ENCODE measurements around the gene ZC3H6.

The ZC3H6 gene

DNA sequence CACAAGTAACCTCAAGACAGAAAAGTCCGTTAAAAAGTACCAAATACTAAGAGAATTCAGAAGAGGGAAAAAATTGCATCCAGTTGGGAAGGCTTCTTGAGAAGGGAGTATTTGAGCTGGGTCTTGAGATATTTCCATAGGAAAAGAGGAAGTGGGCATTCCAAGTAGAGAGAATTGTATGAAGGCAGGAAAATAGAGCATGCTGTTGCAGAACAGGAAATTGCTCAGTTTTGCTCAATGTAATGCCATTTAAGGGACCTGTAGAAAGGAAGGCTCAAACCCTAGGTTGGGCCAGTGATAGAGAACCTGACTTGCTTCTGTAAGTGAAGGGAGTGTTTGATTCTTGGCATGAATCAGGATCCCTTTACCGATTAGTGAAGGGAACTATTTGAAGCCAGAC lies 19.5 kb upstream of the ZC3H6 start:
- peaks cover 0 to 17% (median 10%) of the 10 kb centered on the region in 4 donors for H3K4me1 ChIP-seq
- no peaks in the 10 kb centered on the region for H3K36me3 ChIP-seq
- no peak overlapping the region for H3K27ac ChIP-seq
- H3K9me3 ChIP-seq = no peaks in the 10 kb centered on the region
- intact Hi-C loops (cut with DNase I; ENCODE audit: low total_unique reads) = loop anchor here (5.0 to 10.0 kb wide), 2 partner anchors 134 to 179 kb away; partner anchors contain the start of gene RGPD8
- no peak for DNase-seq
- TF ChIP-seq, protein P1, sequence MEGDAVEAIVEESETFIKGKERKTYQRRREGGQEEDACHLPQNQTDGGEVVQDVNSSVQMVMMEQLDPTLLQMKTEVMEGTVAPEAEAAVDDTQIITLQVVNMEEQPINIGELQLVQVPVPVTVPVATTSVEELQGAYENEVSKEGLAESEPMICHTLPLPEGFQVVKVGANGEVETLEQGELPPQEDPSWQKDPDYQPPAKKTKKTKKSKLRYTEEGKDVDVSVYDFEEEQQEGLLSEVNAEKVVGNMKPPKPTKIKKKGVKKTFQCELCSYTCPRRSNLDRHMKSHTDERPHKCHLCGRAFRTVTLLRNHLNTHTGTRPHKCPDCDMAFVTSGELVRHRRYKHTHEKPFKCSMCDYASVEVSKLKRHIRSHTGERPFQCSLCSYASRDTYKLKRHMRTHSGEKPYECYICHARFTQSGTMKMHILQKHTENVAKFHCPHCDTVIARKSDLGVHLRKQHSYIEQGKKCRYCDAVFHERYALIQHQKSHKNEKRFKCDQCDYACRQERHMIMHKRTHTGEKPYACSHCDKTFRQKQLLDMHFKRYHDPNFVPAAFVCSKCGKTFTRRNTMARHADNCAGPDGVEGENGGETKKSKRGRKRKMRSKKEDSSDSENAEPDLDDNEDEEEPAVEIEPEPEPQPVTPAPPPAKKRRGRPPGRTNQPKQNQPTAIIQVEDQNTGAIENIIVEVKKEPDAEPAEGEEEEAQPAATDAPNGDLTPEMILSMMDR (IDR thresholded peaks at IDR 0.05) = no peak
- H3K27me3 ChIP-seq = no peaks in the 10 kb centered on the region
- no peak overlapping the region for H3K4me3 ChIP-seq

DNA sequence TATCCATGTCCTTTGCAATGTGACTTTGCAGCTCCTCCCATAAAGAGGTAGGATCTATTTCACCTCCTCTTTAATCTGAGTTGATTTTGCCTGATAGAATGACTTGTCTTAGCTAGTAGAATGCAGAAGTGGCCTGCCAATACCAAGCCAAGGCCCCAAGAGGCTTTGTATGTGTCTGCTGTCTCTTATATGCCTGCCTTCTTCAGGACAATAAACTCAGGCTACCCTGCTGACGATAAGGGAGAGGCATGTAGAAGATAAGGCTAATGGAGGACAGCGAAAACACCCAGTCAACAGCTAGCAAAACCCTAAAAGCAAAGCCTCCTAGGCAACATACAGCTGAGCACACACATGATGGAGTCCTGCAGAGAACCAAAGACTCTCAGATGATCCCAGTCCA lies 18.7 kb upstream of the ZC3H6 start:
- DNase-seq = no peak
- Histone ChIP-seq H3K4me3 (no peak overlapping the region), H3K36me3 (no peaks in the 10 kb centered on the region), H3K9me3 (no peaks in the 10 kb centered on the region), H3K4me1 (peaks cover 0 to 17% (median 10%) of the 10 kb centered on the region in 4 donors), H3K27ac (no peak overlapping the region), H3K27me3 (no peaks in the 10 kb centered on the region)
- TF ChIP-seq, protein P1 (IDR thresholded peaks at IDR 0.05) = no peak
- intact Hi-C loops (cut with DNase I; ENCODE audit: low total_unique reads) = loop anchor here (5.0 to 10.0 kb wide), 2 partner anchors 134 to 178 kb away; partner anchors contain the start of gene RGPD8

GRCh38 chr2:112257575-112257974 lies 17.8 kb upstream of the ZC3H6 start:
- H3K36me3 ChIP-seq = no peaks in the 10 kb centered on the region
- no peak overlapping the region for H3K27ac ChIP-seq
- TF ChIP-seq, protein P1 (IDR thresholded peaks at IDR 0.05) = no peak
- H3K4me3 ChIP-seq = no peak overlapping the region
- no peak for DNase-seq
- intact Hi-C loops (cut with DNase I; ENCODE audit: low total_unique reads) = loop anchor here (5.0 to 10.0 kb wide), 2 partner anchors 135 to 177 kb away; partner anchors contain the start of gene RGPD8
- peaks cover 0 to 17% (median 10%) of the 10 kb centered on the region in 4 donors for H3K4me1 ChIP-seq
- H3K9me3 ChIP-seq = peaks cover 0 to 2% (median 0%) of the 10 kb centered on the region in 3 donors
- no peaks in the 10 kb centered on the region for H3K27me3 ChIP-seq

- H3K27ac ChIP-seq = no peak overlapping the region
- intact Hi-C loops (cut with DNase I; ENCODE audit: low total_unique reads) = loop anchor here (5.0 to 10.0 kb wide), 2 partner anchors 137 to 175 kb away; partner anchors contain the start of gene RGPD8
- TF ChIP-seq, protein P1 (IDR thresholded peaks at IDR 0.05) = peak; percentile 92 to 95
- DNase-seq = peak; percentile 86 to 89
- no peaks in the 10 kb centered on the region for H3K36me3 ChIP-seq
- peak overlapping the region in 1 of 2 donors; percentile 4 for H3K4me3 ChIP-seq
- peaks cover 0 to 7% (median 0%) of the 10 kb centered on the region in 3 donors for H3K9me3 ChIP-seq
- H3K4me1 ChIP-seq = peaks cover 0 to 10% (median 3%) of the 10 kb centered on the region in 4 donors
- H3K27me3 ChIP-seq = no peaks in the 10 kb centered on the region
These were observed 15.7 kb upstream of the ZC3H6 start for GRCh38 chr2:112259509-112260294.

DNA sequence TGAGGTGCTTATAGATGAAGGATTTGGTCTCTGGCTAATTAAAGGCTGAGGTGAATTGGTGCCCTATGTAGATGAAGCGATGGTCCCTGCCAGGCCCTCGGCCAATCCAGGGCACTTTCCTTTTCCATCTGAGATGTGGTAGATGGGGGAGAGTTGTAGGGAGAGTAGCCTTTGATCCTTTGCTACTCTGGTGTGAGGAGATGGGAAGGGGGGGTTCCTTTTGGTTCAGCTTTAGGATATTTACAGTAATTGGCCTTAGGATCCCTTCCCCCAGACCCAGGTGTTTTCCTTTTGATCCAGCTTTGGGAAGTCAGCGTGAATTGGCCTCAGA lies 15.1 kb upstream of the ZC3H6 start:
- TF ChIP-seq, protein P1 (IDR thresholded peaks at IDR 0.05) = no peak
- no peak overlapping the region for H3K27ac ChIP-seq
- intact Hi-C loops (cut with DNase I; ENCODE audit: low total_unique reads) = no loop called here
- H3K4me1 ChIP-seq = peaks cover 0 to 9% (median 2%) of the 10 kb centered on the region in 4 donors
- DNase-seq = no peak
- no peaks in the 10 kb centered on the region for H3K36me3 ChIP-seq
- no peak overlapping the region for H3K4me3 ChIP-seq
- H3K9me3 ChIP-seq = peaks cover 0 to 7% (median 0%) of the 10 kb centered on the region in 3 donors
- no peaks in the 10 kb centered on the region for H3K27me3 ChIP-seq
